Stimulated activated CD4-positive, alpha-beta T cell treated with anti-CD3 and anti-CD28 coated beads, Interleukin-15, amount 100 ng/mL, for 1 hour (primary cell): Measurements from ENCODE around the gene CLEC4E.
"Not testable (repeated sequence)": the region's sequence is repeated elsewhere in the genome, so short reads cannot be mapped to it uniquely, and the experiment has no call there.

Experiments
- DNase-seq, 2 donors: peaks; one replicate each; pipeline ENCODE4 v3.0.0-alpha.2; 2020; ENCODE audit warnings: low read depth in 1 of 2, low spot score in 1 of 2

Gene CLEC4E

GRCh38 chr12:8540831-8541230 lies at the start of gene CLEC4E:
CLEC4E (minus strand) TSS chr12:8540905; CDS start chr12:8540797, 108 bp downstream.
- not testable (repeated sequence) for DNase-seq

- no peak for DNase-seq
Observed at GRCh38 chr12:8589679-8590078, 49.0 kb upstream of the CLEC4E start.

GRCh38 chr12:8584478-8584877 lies 43.8 kb upstream of the CLEC4E start:
- not testable (repeated sequence) for DNase-seq

- DNase-seq: no peak
Observed at GRCh38 chr12:8584004-8584403, 43.3 kb upstream of the CLEC4E start.

GRCh38 chr12:8581098-8581784 lies 40.5 kb upstream of the CLEC4E start:
- no peak for DNase-seq

- DNase-seq: no peak
Observed at GRCh38 chr12:8577879-8578278, 37.2 kb upstream of the CLEC4E start.

GRCh38 chr12:8572507-8572906 lies 31.8 kb upstream of the CLEC4E start:
- DNase-seq: no peak

- no peak for DNase-seq
Observed at GRCh38 chr12:8566525-8566924, 25.8 kb upstream of the CLEC4E start.

- DNase-seq: not testable (repeated sequence)
Observed at GRCh38 chr12:8566052-8566451, 25.3 kb upstream of the CLEC4E start.

- DNase-seq: no peak
Observed at GRCh38 chr12:8564656-8565055, 24.0 kb upstream of the CLEC4E start.

- DNase-seq: no peak
Observed at GRCh38 chr12:8563356-8563755, 22.7 kb upstream of the CLEC4E start.

GRCh38 chr12:8562310-8562709 lies 21.6 kb upstream of the CLEC4E start:
- no peak for DNase-seq

- DNase-seq: no peak
Observed at GRCh38 chr12:8561011-8561410, 20.3 kb upstream of the CLEC4E start.

- DNase-seq: no peak
Observed at GRCh38 chr12:8559676-8560075, 19.0 kb upstream of the CLEC4E start.

- DNase-seq: no peak
Observed at GRCh38 chr12:8556531-8557097, 15.9 kb upstream of the CLEC4E start.

- DNase-seq: no peak
Observed at GRCh38 chr12:8554451-8555195, 13.9 kb upstream of the CLEC4E start.

- DNase-seq: no peak
Observed at GRCh38 chr12:8553088-8553627, 12.5 kb upstream of the CLEC4E start.

- no peak for DNase-seq
Observed at GRCh38 chr12:8549381-8549780, 8.7 kb upstream of the CLEC4E start.

GRCh38 chr12:8548192-8548591 lies 7.5 kb upstream of the CLEC4E start:
- no peak for DNase-seq

GRCh38 chr12:8547645-8548044 lies 6.9 kb upstream of the CLEC4E start:
- DNase-seq: no peak

GRCh38 chr12:8546591-8546990 lies 5.9 kb upstream of the CLEC4E start:
- no peak for DNase-seq

GRCh38 chr12:8544295-8544694 lies 3.6 kb upstream of the CLEC4E start:
- peak; percentile 30 to 33 for DNase-seq
